ENCODE results near the gene GLS2. TPM values are rescaled to one million over a fixed set of nuclear protein-coding genes. Genes with fewer than 3 reads are reported as not detected.

GLS2 gene
- total and polyA plus RNA-seq, 10 of the 15 experiments (the other 5 are each of a cell fraction or from before 2014, with no cell fraction given): 0.64 to 6.4 (median 3.3) TPM

DNA sequence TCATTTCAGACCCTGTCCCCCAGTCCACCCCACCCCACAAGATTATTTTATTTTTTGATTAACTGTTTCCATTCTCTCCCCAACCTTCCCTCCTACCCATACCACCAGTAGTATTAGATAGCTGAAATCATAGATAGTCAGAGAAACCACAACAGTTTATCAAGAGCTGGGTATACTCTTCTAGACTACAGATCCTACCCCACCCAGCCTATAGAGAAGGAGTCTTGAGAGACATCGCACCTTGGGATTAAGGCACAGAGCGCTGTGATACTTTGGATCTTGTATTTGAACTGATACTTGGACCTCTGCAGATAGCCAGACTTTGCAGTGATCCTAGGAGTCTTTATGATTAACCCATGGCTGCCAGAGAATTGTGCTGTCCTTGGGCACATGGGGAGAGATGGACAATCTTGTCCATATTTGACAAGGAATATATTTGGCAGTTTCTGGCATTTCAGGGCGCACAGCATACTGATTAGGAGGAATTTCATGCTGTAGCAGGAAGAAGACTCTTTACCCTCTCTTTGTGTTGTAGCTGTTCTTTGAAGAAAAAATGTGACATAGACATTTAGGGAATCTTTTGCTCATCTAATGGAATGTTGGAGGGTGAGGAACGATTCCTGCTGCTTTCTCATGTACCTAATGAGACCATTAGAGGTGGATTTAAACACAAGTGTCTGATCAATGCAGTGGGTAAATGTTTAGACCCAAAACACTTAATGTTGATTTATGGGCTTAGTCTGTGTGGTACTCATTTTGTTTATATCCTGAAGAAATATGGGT is 34.6 kb upstream of the GLS2 start:
- in situ Hi-C loops (cut with MboI): loop anchor here (5.0 kb wide), 1 partner anchor 70 kb away; no protein-coding TSS in a partner anchor
- ChIA-PET CTCF (interaction anchor here (0.8 to 3.6 kb wide), 7 partner anchors 9 to 114 kb away, joined by 3 to 18 read pairs (median 6); no protein-coding TSS in a partner anchor), RAD21 (ENCODE audit: unreplicated experiment) (interaction anchor here (0.8 to 1.5 kb wide), 2 partner anchors 104 to 114 kb away, joined by 3 to 4 read pairs; no protein-coding TSS in a partner anchor), SMC1A (ENCODE audit: uncharacterized antibody, unreplicated experiment) (interaction anchor here (1.0 to 2.7 kb wide), 9 partner anchors 9 to 235 kb away, joined by 3 to 10 read pairs (median 6); no protein-coding TSS in a partner anchor), POLR2A (interaction anchor here (0.6 to 1.9 kb wide), 2 partner anchors 20 to 107 kb away, joined by 3 to 5 read pairs; partner anchors contain the start of gene BAZ2A)
- no peaks in the 10 kb centered on the region for H3K79me2 ChIP-seq (ENCODE audit: control insufficient read depth, insufficient read depth, low read length)
- WGBS (ENCODE audit: insufficient coverage, insufficient replicate concordance, low lambda C conversion rate, missing lambda C conversion rate): 57% methylated on average over 4 of the region's 4 CpGs
- peak overlapping the region; percentile 54 for H3K9ac ChIP-seq (ENCODE audit: control insufficient read depth, insufficient read depth, low read length)
- no peak overlapping the region for H3K27ac ChIP-seq (ENCODE audit: control insufficient read depth, insufficient read depth)
- ATAC-seq (peak; percentile 40), DNase-seq (ENCODE audit: low read depth, low spot score) (no peak), FAIRE-seq (peak; percentile 35)
- BruUV-seq (replicated peaks): TSS peak; percentile 79
- H3K4me1 ChIP-seq (ENCODE audit: control insufficient read depth, insufficient read depth, low read length): peaks cover 4% of the 10 kb centered on the region; the same call in 1 of the 2 replicates
- H3K36me3 ChIP-seq (ENCODE audit: control insufficient read depth in 2 of 2, insufficient read depth in 2 of 2, low read length in 1 of 2): no peaks in the 10 kb centered on the region
- H3K4me3 ChIP-seq: peak overlapping the region; percentile 55; the same call in 1 of the 2 replicates
- peak overlapping the region; percentile 72 for H3K4me2 ChIP-seq (ENCODE audit: control insufficient read depth, insufficient read depth)
- H3K27me3 ChIP-seq (replicated peaks in 1 of 2; ENCODE audit: control insufficient read depth in 2 of 2, insufficient read depth in 2 of 2, low read length in 1 of 2): no peaks in the 10 kb centered on the region; a peak in 1 of 4 replicates
- H2AFZ ChIP-seq (ENCODE audit: control insufficient read depth, low read depth, low read length): peak overlapping the region; percentile 79
- H3K9me3 ChIP-seq (replicated peaks; ENCODE audit: control insufficient read depth, insufficient read depth, low read length): no peaks in the 10 kb centered on the region
- TF ChIP-seq ASH2L (IDR thresholded peaks at IDR 0.05; ENCODE audit: borderline replicate concordance, low read depth) (no peak), CBFB (IDR thresholded peaks at IDR 0.05; ENCODE audit: low read depth) (no peak)
- H4K20me1 ChIP-seq (ENCODE audit: control insufficient read depth, insufficient read depth): no peaks in the 10 kb centered on the region
- intact Hi-C loops (cut with micrococcal nuclease; ENCODE audit: unreplicated experiment): no loop called here

All from GM12878 (cell line).